Astrocyte (in vitro differentiated cells and primary cell): ENCODE data around the gene ANKHD1. TPM values are rescaled to one million over a fixed set of nuclear protein-coding genes. Genes with fewer than 3 reads are reported as not detected.
A peak's percentile ranks its signal among the peaks of the same experiment; 100 is the strongest.

Experiments
- DNase-seq: peaks from one replicate; pipeline ENCODE4 v3.0.0-alpha.2; 2010; ENCODE audit warnings: low read depth
- FAIRE-seq: peaks from 2 replicates; lab custom pipeline; 2011; peaks lifted over from hg19 to GRCh38; lab: Jason Lieb, UNC
- H2AFZ ChIP-seq: 2 replicates; pipeline ENCODE4 v1.6.0; 2012; ENCODE audit warnings: low read depth, low read length, inconsistent platforms
- H3K27ac ChIP-seq: 2 replicates; pipeline ENCODE4 v1.5.1; 2011; ENCODE audit warnings: low read depth, low read length, inconsistent platforms
- H3K27me3 ChIP-seq: 2 replicates; pipeline ENCODE4 v1.6.0; 2011; ENCODE audit warnings: low read length, inconsistent platforms; ENCODE audit not compliant: insufficient read depth
- H3K36me3 ChIP-seq: 2 replicates; pipeline ENCODE4 v1.5.1; 2011; ENCODE audit warnings: low read length, inconsistent platforms; ENCODE audit not compliant: insufficient read depth
- H3K4me1 ChIP-seq: 2 replicates; pipeline ENCODE4 v1.5.1; 2011; ENCODE audit warnings: low read length, inconsistent platforms; ENCODE audit not compliant: insufficient read depth
- H3K4me2 ChIP-seq: 2 replicates; pipeline ENCODE4 v1.6.0; 2012; ENCODE audit warnings: low read length, inconsistent platforms
- H3K4me3 ChIP-seq: 2 replicates; pipeline ENCODE4 v1.5.1; 2011; ENCODE audit warnings: low read depth, mild to moderate bottlenecking, low read length, inconsistent platforms; ENCODE audit not compliant: insufficient read depth
- H3K79me2 ChIP-seq: 2 replicates; pipeline ENCODE4 v1.6.0; 2012; ENCODE audit warnings: mild to moderate bottlenecking, low read length, inconsistent platforms; ENCODE audit not compliant: insufficient read depth
- H3K9ac ChIP-seq: 2 replicates; pipeline ENCODE4 v1.6.0; 2012; ENCODE audit warnings: mild to moderate bottlenecking, low read length, inconsistent platforms
- H3K9me3 ChIP-seq: 2 replicates; pipeline ENCODE4 v1.5.1; 2012; ENCODE audit warnings: low read depth, mild to moderate bottlenecking, low read length, inconsistent platforms; ENCODE audit not compliant: insufficient read depth
- H4K20me1 ChIP-seq: 2 replicates; pipeline ENCODE4 v1.6.0; 2012; ENCODE audit warnings: low read length, inconsistent platforms; ENCODE audit not compliant: insufficient read depth
- H3K27ac Mint-ChIP-seq: one replicate; pipeline ENCODE4 v1.8.0; 2021; ENCODE audit warnings: mild to moderate bottlenecking, mixed read lengths; ENCODE audit not compliant: unreplicated experiment
- H3K27me3 Mint-ChIP-seq: one replicate; pipeline ENCODE4 v1.8.0; 2021; ENCODE audit warnings: low read depth, mixed read lengths; ENCODE audit not compliant: unreplicated experiment
- H3K36me3 Mint-ChIP-seq: one replicate; pipeline ENCODE4 v1.8.0; 2021; ENCODE audit warnings: low read depth, mixed read lengths; ENCODE audit not compliant: unreplicated experiment
- H3K4me1 Mint-ChIP-seq: one replicate; pipeline ENCODE4 v1.8.0; 2021; ENCODE audit warnings: low read depth, mixed read lengths; ENCODE audit not compliant: unreplicated experiment
- H3K4me3 Mint-ChIP-seq: one replicate; pipeline ENCODE4 v1.8.0; 2021; ENCODE audit warnings: mild to moderate bottlenecking, moderate library complexity, mixed read lengths; ENCODE audit not compliant: unreplicated experiment
- H3K9me3 Mint-ChIP-seq: one replicate; pipeline ENCODE4 v1.8.0; 2021; ENCODE audit warnings: mild to moderate bottlenecking, mixed read lengths; ENCODE audit not compliant: unreplicated experiment
- CTCF ChIP-seq: IDR thresholded peaks from 2 replicates; pipeline ENCODE4 v1.5.1; 2011; ENCODE audit warnings: low read depth, mild to moderate bottlenecking, inconsistent platforms, low read length, moderate library complexity; ENCODE audit not compliant: insufficient read depth
- EZH2 ChIP-seq: IDR thresholded peaks from 2 replicates; pipeline ENCODE4 v1.6.1; 2012; ENCODE audit warnings: mild to moderate bottlenecking, low read length, inconsistent platforms; ENCODE audit not compliant: insufficient read depth
- total RNA-seq: library from RNA; stranded (reverse); gene quantifications from 2 replicates; pipeline ENCODE4 v1.2.1, GENCODE V29; 2021

Gene ANKHD1
- total RNA-seq, 1 donor from 2014 or later, result 56.5 TPM

DNA sequence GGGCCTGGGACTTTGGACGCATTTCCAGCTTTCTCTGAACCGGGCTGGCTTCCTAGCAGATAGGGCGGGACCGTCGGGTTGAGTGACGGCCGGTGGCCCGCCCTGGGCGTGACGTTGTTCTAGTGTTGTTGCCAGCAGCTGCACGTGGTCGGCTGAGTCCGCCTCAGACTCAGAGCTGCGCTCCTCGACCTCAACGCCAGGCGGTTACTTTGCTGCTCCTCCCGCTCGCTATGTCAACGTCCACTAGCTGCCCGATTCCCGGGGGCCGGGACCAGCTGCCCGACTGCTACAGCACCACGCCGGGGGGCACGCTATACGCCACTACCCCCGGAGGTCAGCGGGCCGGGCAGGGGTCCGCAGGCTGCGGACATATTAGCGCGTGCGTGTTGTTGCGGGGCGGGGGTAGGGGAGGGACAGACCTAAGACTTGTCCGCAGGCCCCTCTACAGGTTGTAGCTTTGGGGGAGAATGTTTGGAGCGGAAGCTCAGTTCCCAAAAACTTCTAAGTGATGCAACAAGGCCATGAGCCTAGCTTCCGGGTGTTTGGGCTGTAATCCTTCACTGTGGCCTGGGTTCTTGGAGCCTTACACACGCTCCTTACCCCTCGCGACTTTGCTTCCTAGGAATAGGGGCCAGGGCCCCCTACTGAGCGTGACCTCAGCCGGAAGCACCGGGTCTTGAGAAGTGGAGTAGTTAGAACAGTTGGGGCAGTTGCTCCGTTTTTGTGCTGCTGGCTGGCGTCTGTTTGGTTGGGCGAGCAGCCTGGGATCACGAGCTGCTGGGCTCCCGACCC, 146.1 kb downstream of the ANKHD1 start, which contains the start of gene EIF4EBP3:
TSS of gene EIF4EBP3 (plus strand) at position 155 of the 792 bp plus-strand sequence. CDS start at position 231, 76 bp downstream.
- Histone ChIP-seq H3K4me3 (peak within 1 kb of the TSS; percentile 37), H3K9ac (peak within 1 kb of the TSS; percentile 64), H3K79me2 (peaks cover 9% of the 10 kb centered on the region), H3K4me1 (peaks cover 15% of the 10 kb centered on the region), H3K36me3 (peaks cover 33% of the 10 kb centered on the region), H3K4me2 (peak within 1 kb of the TSS; percentile 83), H3K9me3 (no peaks in the 10 kb centered on the region), H4K20me1 (peaks cover 47% of the 10 kb centered on the region), H3K27me3 (no peaks in the 10 kb centered on the region), H2AFZ (no peak within 1 kb of the TSS), H3K27ac (peak within 1 kb of the TSS; percentile 44)
- Mint-ChIP-seq H3K4me3 (peak within 1 kb of the TSS; percentile 73), H3K27ac (peak within 1 kb of the TSS; percentile 94), H3K36me3 (peaks cover 27% of the 10 kb centered on the region), H3K9me3 (no peaks in the 10 kb centered on the region), H3K27me3 (no peaks in the 10 kb centered on the region), H3K4me1 (peaks cover 22% of the 10 kb centered on the region)
- TF ChIP-seq CTCF, result peak; percentile 28
- TF ChIP-seq EZH2, result no peak
- DNase-seq (peak; percentile 85), FAIRE-seq (no peak)

DNA sequence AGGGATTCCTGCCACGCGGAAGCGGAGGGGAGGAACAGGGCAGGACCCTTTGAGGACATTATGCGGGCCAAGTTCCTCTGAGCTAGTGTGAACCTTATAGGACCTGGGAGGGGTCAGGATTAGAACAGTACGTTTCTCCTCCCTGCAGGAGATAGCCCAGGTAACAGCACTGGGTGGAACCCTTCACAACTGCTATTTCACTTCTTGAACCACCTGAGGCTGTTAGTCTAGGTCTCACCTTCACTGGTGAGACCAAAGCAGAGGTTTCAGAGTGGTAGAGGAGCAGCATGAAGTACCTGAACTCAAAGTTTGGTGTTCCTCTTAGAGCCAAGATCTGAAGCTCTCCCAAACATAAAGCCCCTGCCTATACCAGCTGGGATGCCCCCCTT, 146.7 kb downstream of the ANKHD1 start:
- no peaks in the 10 kb centered on the region for H3K9me3 ChIP-seq
- FAIRE-seq (no peak), DNase-seq (no peak)
- Mint-ChIP-seq H3K9me3 (no peaks in the 10 kb centered on the region), H3K36me3 (peaks cover 32% of the 10 kb centered on the region), H3K27me3 (no peaks in the 10 kb centered on the region), H3K4me3 (peak overlapping the region; percentile 73), H3K27ac (peak overlapping the region; percentile 94), H3K4me1 (peaks cover 24% of the 10 kb centered on the region)
- H3K27me3 ChIP-seq, result no peaks in the 10 kb centered on the region
- TF ChIP-seq EZH2 (no peak), CTCF (no peak)
- H3K9ac ChIP-seq, result peak overlapping the region; percentile 47
- peak overlapping the region; percentile 44 for H3K27ac ChIP-seq
- peaks cover 16% of the 10 kb centered on the region for H3K4me1 ChIP-seq
- peaks cover 39% of the 10 kb centered on the region for H3K36me3 ChIP-seq
- peaks cover 53% of the 10 kb centered on the region for H4K20me1 ChIP-seq
- peak overlapping the region; percentile 83 for H3K4me2 ChIP-seq
- H3K79me2 ChIP-seq, result peaks cover 15% of the 10 kb centered on the region
- H3K4me3 ChIP-seq, result no peak overlapping the region
- no peak overlapping the region for H2AFZ ChIP-seq

DNA sequence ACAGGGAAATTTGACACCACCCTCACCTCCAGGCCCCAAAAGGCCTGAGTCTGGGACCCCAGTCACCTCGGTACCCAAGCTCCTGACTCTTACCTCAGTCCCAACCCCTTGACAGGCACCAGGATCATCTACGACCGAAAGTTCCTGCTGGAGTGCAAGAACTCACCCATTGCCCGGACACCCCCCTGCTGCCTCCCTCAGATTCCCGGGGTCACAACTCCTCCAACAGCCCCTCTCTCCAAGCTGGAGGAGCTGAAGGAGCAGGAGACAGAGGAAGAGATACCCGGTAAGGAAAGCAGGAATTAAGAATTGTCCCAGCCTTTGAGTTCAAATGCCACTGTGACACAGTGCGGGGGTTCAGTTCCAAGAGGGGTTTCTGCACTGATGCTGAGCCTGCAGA, 147.2 kb downstream of the ANKHD1 start:
- no peak for TF ChIP-seq EZH2
- TF ChIP-seq CTCF, result no peak

More for the DNA sequence above, 147.2 kb downstream of the ANKHD1 start:
- no peak for DNase-seq
- no peak overlapping the region for H2AFZ ChIP-seq
- no peaks in the 10 kb centered on the region for H3K27me3 ChIP-seq
- Mint-ChIP-seq H3K27ac (peak overlapping the region; percentile 94), H3K36me3 (peaks cover 36% of the 10 kb centered on the region), H3K27me3 (no peaks in the 10 kb centered on the region), H3K9me3 (no peaks in the 10 kb centered on the region), H3K4me1 (peaks cover 29% of the 10 kb centered on the region), H3K4me3 (peak overlapping the region; percentile 31)
- H3K4me1 ChIP-seq, result peaks cover 21% of the 10 kb centered on the region
- FAIRE-seq, result no peak
- no peaks in the 10 kb centered on the region for H3K9me3 ChIP-seq
- H3K36me3 ChIP-seq, result peaks cover 41% of the 10 kb centered on the region
- no peak overlapping the region for H3K9ac ChIP-seq
- H3K27ac ChIP-seq, result no peak overlapping the region
- H3K4me3 ChIP-seq, result no peak overlapping the region
- peaks cover 20% of the 10 kb centered on the region for H3K79me2 ChIP-seq
- peaks cover 58% of the 10 kb centered on the region for H4K20me1 ChIP-seq
- H3K4me2 ChIP-seq, result no peak overlapping the region
